Measurements from ENCODE around the gene ZBTB20. TPM values are rescaled to one million over a fixed set of nuclear protein-coding genes. Genes with fewer than 3 reads are reported as not detected.

The ZBTB20 gene
- total RNA-seq, 1 experiment from 2014 or later, result 12.8 TPM

GRCh38 chr3:114451051-114451451, 696.0 kb downstream of the ZBTB20 start:
- Histone ChIP-seq H3K4me1 (no peaks in the 10 kb centered on the region), H3K36me3 (ENCODE audit: control insufficient read depth, insufficient read depth, low read length) (no peaks in the 10 kb centered on the region), H3K27me3 (replicated peaks; ENCODE audit: control insufficient read depth, insufficient read depth, low read length) (no peaks in the 10 kb centered on the region), H3K9me3 (no peaks in the 10 kb centered on the region), H3K4me3 (ENCODE audit: low read depth, low read length) (no peak overlapping the region)
- intact Hi-C loops (cut with micrococcal nuclease; ENCODE audit: unreplicated experiment), result no loop called here
- DNase-seq, result no peak
- no peaks in the 10 kb centered on the region for H3K36me3 Mint-ChIP-seq (ENCODE audit: insufficient read depth, unreplicated experiment)
- ChIA-PET POLR2A (interaction anchor here (0.8 kb wide), 1 partner anchor 246 kb away, joined by 4 read pairs; no protein-coding TSS in a partner anchor), CTCF (no interaction called here)
- H3K4me3 Mint-ChIP-seq (ENCODE audit: unreplicated experiment), result no peak overlapping the region
- H3K4me1 Mint-ChIP-seq (ENCODE audit: low read depth, unreplicated experiment), result peaks cover 4% of the 10 kb centered on the region
- TF ChIP-seq CTCF (IDR thresholded peaks at IDR 0.05; ENCODE audit: insufficient read depth in 1 of 2, low read depth in 1 of 2, low read length in 1 of 2, severe bottlenecking in 1 of 2, unreplicated experiment in 1 of 2), result no peak
- no peaks in the 10 kb centered on the region for H3K27me3 Mint-ChIP-seq (ENCODE audit: insufficient read depth, unreplicated experiment)
- H3K27ac Mint-ChIP-seq (ENCODE audit: unreplicated experiment), result no peak overlapping the region
- no TSS peak for BruUV-seq (replicated peaks)
- no peaks in the 10 kb centered on the region for H3K9me3 Mint-ChIP-seq (ENCODE audit: unreplicated experiment)

DNA sequence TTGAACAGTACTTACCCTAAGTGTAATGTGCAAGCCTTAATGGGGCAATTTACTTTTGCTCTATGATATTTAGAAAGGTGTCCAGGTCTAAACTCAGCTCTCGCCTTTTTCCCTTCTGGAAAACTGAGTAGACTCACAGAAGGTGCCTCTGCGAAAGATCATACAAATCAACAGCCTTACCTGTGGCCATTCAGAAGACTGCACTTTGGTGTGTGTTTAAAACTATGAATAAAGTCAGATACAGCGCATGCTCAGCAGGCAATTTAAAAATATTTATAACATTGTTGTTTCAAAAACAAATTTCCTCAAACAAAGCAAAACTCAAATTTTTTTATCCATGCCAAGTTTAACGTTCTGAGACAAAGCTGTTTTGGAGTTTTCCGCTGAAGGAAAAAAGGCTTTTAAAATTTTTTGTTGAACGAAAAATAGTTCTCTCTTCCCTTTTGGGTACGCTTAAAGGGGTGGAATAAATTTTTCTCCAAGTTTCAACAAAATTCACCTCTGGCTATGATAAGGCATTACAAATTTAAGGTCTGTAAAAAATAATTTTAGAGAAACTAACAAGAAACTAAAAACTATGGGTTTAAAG, 697.0 kb downstream of the ZBTB20 start:
- H3K27ac Mint-ChIP-seq (ENCODE audit: unreplicated experiment), result no peak overlapping the region
- Histone ChIP-seq H3K27me3 (replicated peaks; ENCODE audit: control insufficient read depth, insufficient read depth, low read length) (no peaks in the 10 kb centered on the region), H3K9me3 (no peaks in the 10 kb centered on the region), H3K4me1 (no peaks in the 10 kb centered on the region), H3K4me3 (ENCODE audit: low read depth, low read length) (no peak overlapping the region), H3K36me3 (ENCODE audit: control insufficient read depth, insufficient read depth, low read length) (no peaks in the 10 kb centered on the region)
- intact Hi-C loops (cut with micrococcal nuclease; ENCODE audit: unreplicated experiment), result no loop called here
- ChIA-PET POLR2A (no interaction called here), CTCF (no interaction called here)
- no peak overlapping the region for H3K4me3 Mint-ChIP-seq (ENCODE audit: unreplicated experiment)
- H3K4me1 Mint-ChIP-seq (ENCODE audit: low read depth, unreplicated experiment), result peaks cover 4% of the 10 kb centered on the region
- H3K9me3 Mint-ChIP-seq (ENCODE audit: unreplicated experiment), result no peaks in the 10 kb centered on the region
- DNase-seq, result no peak
- no peaks in the 10 kb centered on the region for H3K36me3 Mint-ChIP-seq (ENCODE audit: insufficient read depth, unreplicated experiment)
- no TSS peak for BruUV-seq (replicated peaks)
- H3K27me3 Mint-ChIP-seq (ENCODE audit: insufficient read depth, unreplicated experiment), result no peaks in the 10 kb centered on the region
- no peak for TF ChIP-seq CTCF (IDR thresholded peaks at IDR 0.05; ENCODE audit: insufficient read depth in 1 of 2, low read depth in 1 of 2, low read length in 1 of 2, severe bottlenecking in 1 of 2, unreplicated experiment in 1 of 2)

DNA sequence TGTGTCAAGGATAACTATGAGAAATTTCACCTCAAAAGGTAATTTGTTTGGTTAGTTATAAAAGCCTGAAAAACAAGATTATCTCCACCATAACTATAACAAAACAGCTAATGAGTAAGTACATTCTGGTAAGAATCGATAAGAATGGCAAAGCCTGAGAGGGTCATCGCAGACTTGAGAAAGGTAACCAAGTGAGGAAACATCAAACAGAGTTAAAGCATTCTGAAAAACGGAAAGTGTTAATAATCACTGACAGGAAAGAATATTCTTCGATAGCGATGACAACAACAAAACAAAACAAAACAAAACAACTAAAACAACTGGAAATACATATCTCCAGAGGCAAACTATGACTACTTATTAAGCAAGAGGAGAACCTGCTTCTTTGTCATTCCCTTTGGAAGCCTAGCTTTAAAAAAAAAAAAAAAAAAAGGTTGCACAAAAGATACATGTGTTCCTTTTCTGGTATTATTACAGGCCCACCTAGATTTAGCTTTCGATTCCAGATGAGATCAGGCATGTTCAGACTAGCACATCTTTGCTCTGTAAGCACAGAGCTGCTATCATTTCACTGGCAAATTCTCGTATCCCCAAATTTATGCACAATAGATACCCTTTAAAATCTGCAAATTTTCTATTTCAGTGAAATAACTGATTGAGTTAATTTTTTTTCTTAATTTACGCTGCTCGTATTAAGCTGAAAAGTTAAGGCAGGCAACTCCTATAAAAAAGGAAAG, 697.6 kb downstream of the ZBTB20 start:
- no peak overlapping the region for H3K27ac Mint-ChIP-seq (ENCODE audit: unreplicated experiment)
- no TSS peak for BruUV-seq (replicated peaks)
- Histone ChIP-seq H3K4me1 (no peaks in the 10 kb centered on the region), H3K4me3 (ENCODE audit: low read depth, low read length) (no peak overlapping the region), H3K9me3 (no peaks in the 10 kb centered on the region), H3K27me3 (replicated peaks; ENCODE audit: control insufficient read depth, insufficient read depth, low read length) (no peaks in the 10 kb centered on the region), H3K36me3 (ENCODE audit: control insufficient read depth, insufficient read depth, low read length) (no peaks in the 10 kb centered on the region)
- ChIA-PET CTCF (no interaction called here), POLR2A (no interaction called here)
- no peak for TF ChIP-seq CTCF (IDR thresholded peaks at IDR 0.05; ENCODE audit: insufficient read depth in 1 of 2, low read depth in 1 of 2, low read length in 1 of 2, severe bottlenecking in 1 of 2, unreplicated experiment in 1 of 2)
- DNase-seq, result no peak
- no peaks in the 10 kb centered on the region for H3K27me3 Mint-ChIP-seq (ENCODE audit: insufficient read depth, unreplicated experiment)
- peaks cover 4% of the 10 kb centered on the region for H3K4me1 Mint-ChIP-seq (ENCODE audit: low read depth, unreplicated experiment)
- H3K4me3 Mint-ChIP-seq (ENCODE audit: unreplicated experiment), result no peak overlapping the region
- no peaks in the 10 kb centered on the region for H3K36me3 Mint-ChIP-seq (ENCODE audit: insufficient read depth, unreplicated experiment)
- no peaks in the 10 kb centered on the region for H3K9me3 Mint-ChIP-seq (ENCODE audit: unreplicated experiment)
- intact Hi-C loops (cut with micrococcal nuclease; ENCODE audit: unreplicated experiment), result no loop called here

Data from Caco-2 (cell line).